Retinal pigment epithelial cell (primary cell): Measurements from ENCODE around the gene MTMR12.
"Not testable (repeated sequence)": the region's sequence is repeated elsewhere in the genome, so short reads cannot be mapped to it uniquely, and the experiment has no call there.

Source experiments
- DNase-seq: peaks from one replicate; pipeline ENCODE4 v3.0.0-alpha.2; 2010; ENCODE audit warnings: low read depth
- H3K4me3 ChIP-seq: 2 replicates; pipeline ENCODE4 v1.5.1; 2011; ENCODE audit warnings: mild to moderate bottlenecking, low read length, control low read depth, moderate library complexity
- TF ChIP-seq, protein P1 (sequence below): conservative IDR thresholded peaks from 2 replicates; pipeline ENCODE4 v1.5.1; 2011; ENCODE audit warnings: low read depth, low read length, control low read depth, inconsistent platforms

MTMR12 gene

DNA sequence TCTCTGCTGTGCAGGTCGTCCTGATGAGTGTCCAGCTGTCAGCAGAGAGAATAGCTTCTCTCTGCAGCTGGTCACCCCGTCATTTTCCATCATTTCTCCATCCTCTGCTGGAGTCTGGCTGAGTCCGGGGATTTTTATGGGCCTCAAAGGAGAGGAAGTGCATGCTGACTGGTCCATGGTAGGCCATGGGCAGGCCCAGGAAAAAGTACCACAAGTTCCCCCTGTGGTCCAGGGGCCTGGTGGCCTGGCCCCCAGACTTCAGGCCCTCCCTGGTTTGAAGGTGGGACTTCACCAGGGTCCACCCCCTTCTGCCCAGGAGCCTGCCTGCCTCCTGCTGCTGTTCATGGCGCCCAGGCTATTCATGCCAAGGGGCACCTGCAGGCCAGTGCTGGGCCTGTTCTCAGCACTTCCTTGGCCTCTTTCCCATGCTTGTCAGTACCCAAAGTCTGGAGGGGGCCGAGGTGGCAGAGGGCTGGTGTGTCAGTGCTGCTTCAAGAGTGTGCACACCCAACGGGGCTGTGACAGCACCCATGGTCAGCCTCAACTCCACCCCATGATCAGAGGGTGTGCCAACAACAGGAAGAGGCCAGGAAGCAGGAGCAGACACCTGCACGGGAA, 7.3 kb upstream of the MTMR12 start:
- no peak for DNase-seq
- H3K4me3 ChIP-seq: no peak overlapping the region
- TF ChIP-seq, protein P1, sequence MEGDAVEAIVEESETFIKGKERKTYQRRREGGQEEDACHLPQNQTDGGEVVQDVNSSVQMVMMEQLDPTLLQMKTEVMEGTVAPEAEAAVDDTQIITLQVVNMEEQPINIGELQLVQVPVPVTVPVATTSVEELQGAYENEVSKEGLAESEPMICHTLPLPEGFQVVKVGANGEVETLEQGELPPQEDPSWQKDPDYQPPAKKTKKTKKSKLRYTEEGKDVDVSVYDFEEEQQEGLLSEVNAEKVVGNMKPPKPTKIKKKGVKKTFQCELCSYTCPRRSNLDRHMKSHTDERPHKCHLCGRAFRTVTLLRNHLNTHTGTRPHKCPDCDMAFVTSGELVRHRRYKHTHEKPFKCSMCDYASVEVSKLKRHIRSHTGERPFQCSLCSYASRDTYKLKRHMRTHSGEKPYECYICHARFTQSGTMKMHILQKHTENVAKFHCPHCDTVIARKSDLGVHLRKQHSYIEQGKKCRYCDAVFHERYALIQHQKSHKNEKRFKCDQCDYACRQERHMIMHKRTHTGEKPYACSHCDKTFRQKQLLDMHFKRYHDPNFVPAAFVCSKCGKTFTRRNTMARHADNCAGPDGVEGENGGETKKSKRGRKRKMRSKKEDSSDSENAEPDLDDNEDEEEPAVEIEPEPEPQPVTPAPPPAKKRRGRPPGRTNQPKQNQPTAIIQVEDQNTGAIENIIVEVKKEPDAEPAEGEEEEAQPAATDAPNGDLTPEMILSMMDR: no peak

DNA sequence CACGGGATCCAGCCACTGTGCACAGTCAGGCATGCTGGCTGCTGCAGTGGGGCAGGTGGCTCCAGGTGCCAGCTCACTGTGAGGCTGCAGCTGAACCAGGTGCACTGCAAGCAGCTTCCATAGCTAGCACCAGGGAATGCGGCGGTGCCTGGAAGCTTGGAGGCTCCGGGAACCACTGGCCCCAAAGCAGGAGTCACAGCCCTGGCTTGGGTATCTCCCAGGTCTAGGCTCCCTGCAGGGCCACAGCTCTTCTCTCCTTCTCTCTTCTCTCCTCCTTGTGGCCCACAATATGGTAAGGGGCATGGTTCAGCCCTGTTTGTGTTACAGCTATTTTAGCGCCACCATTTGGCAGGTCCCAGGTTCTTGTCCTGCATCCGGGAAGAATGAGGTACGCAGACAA, 6.7 kb upstream of the MTMR12 start:
- no peak for DNase-seq
- no peak overlapping the region for H3K4me3 ChIP-seq
- TF ChIP-seq, protein P1: no peak

DNA sequence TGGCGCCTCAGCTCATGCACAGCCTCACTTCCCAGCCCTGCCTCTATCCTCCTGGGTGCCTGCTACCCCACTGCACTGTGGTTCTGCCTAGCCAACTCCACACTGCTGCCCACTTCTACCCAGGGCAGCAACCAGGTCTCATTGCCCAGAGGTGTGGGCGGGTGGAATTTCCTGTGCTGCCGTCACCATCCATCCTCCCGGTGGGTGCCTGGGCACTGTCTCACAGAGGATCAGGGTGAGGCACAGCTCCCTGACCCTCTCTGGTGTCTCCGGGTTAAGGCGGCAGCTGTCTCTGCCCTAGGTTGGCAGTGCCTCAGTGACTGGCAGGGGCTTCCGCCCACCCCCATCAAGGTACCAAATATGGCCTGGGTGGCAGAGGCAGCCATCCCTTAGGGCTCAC, 4.3 kb upstream of the MTMR12 start:
- H3K4me3 ChIP-seq: no peak overlapping the region
- DNase-seq: no peak
- TF ChIP-seq, protein P1: no peak

DNA sequence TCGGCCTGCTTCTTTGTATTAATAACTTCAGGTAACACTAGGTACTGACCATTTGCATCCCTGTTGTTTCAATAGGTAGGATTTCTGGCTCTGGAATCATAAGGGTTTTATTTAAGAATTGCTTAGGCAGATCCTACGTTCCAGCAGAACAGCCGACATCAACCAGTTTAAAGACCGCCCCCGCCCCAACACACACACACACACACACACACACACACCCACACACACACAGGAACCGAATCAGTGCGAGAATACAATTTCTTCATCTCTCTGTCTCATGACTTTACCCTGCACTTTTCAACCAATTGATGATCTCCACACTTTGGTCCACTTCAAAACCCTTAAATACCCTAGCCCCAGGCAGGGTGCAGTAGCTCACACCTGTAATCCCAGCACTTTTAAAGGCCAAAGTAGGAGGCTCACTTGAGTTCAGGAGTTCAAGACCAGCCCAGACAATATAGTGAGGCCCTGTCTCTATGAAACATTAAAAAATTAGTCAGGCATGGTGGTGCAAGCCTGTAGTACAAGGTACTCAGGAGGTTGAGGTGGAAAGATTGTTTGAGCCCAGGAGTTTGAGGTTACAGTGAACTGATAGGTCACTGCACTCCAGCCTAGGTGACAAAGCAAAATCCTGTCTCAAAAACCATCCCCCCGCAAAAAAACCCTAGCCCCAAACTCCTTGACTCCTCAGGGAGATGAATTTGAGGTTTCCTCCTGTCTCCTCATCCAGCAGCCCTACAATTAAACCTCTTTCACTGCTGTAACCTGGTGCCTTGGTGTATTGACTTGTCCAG, 2.7 kb upstream of the MTMR12 start:
- no peak for DNase-seq
- H3K4me3 ChIP-seq: no peak overlapping the region
- TF ChIP-seq, protein P1: no peak

DNA sequence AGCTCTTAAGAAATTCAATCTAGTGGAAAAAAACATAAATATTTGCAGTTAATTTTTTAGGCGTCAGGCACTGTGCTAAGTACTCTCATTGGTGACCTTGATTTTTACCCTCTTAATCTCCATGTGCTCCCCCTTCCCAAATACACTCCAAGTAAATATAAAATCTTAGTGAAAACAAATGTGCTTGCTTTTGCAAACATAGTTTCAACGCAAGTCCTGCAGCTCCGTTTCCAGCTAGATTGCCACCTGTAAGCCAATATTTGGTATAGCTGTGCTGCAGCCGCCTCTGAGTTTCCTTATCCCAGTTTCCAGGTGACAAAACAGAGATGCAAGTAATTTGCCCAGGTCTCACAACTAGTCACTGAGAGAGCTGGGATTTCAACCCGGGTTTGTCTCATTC, 1.9 kb upstream of the MTMR12 start:
- TF ChIP-seq, protein P1: no peak
- no peak for DNase-seq
- no peak overlapping the region for H3K4me3 ChIP-seq

DNA sequence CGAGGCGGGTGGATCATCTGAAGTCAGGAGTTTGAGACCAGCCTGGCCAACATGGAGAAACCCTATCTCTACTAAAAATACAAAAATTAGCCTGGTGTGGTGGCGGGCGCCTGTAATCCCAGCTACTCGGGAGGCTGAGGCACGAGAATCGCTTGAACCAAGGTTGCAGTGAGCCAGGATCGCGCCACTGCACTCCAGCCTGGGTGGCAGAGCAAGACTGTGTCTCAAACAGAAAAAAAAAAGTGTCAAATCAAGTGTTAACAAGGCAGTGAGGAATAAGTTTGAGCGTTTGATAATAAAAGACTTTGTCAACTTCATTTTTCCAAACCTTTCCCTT, 1.4 kb upstream of the MTMR12 start:
- DNase-seq, H3K4me3 ChIP-seq: not testable (repeated sequence)

DNA sequence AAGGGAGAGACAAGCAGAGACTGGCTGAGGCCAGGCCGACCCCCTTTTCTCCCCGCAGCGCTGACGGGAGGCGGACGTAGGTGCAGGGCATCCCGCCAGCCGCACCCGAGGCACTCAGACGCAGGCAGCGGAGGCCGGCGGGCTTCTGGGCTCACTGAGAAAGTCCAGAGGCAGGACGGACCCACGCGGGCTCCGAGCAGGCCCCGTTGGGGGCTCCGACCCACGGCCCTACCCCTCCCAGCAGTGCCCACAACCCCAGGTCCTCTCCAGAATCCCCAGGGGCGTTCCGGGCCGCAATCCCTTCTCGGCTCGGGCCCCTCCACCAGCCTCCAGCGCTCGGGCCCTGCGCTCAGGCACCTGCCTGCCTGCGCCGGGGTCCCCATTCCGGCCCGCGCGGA, 543 bp downstream of the MTMR12 start:
- DNase-seq: no peak
- TF ChIP-seq, protein P1: no peak
- H3K4me3 ChIP-seq: peak overlapping the region; percentile 79
